CD8-positive, alpha-beta memory T cell (primary cell): Measurements from ENCODE around the gene PAK1IP1. TPM values are rescaled to one million over a fixed set of nuclear protein-coding genes. Genes with fewer than 3 reads are reported as not detected.
"Not testable (repeated sequence)": the region's sequence is repeated elsewhere in the genome, so short reads cannot be mapped to it uniquely, and the experiment has no call there.

Experiments used
- CTCF ChIA-PET: fragments of 350-600 bp; sonication (Branson Sonifier 250); formaldehyde crosslinking; loops from one replicate; lab custom pipeline; 2021; ENCODE audit warnings: antibody characterized with exemption; lab: Charles Lee
- POLR2A ChIA-PET: fragments of 350-600 bp; sonication (Branson Sonifier 250); formaldehyde crosslinking; loops from one replicate; lab custom pipeline; 2021; ENCODE audit warnings: antibody characterized with exemption; lab: Charles Lee
- DNase-seq, 5 donors: peaks; one replicate each; pipeline versions ENCODE4 v3.0.0 to v3.0.0-alpha.2; 2020 to 2022; ENCODE audit warnings: mixed read lengths in 1 of 5
- H3K27ac ChIP-seq: one replicate; pipeline ENCODE4 v1.7.0; 2013; ENCODE audit warnings: low read depth, mild to moderate bottlenecking, low read length, moderate library complexity
- H3K27me3 ChIP-seq: 2 replicates; pipeline ENCODE4 v1.7.0; 2013; ENCODE audit warnings: low read length, mild to moderate bottlenecking; ENCODE audit not compliant: insufficient read depth, poor library complexity, severe bottlenecking
- H3K36me3 ChIP-seq: 2 replicates; pipeline ENCODE4 v1.7.0; 2013; ENCODE audit warnings: mild to moderate bottlenecking, low read length, moderate library complexity; ENCODE audit not compliant: insufficient read depth
- H3K4me1 ChIP-seq: 2 replicates; pipeline ENCODE4 v1.7.0; 2013; ENCODE audit warnings: mild to moderate bottlenecking, low read length, moderate library complexity; ENCODE audit not compliant: insufficient read depth
- H3K4me3 ChIP-seq: 2 replicates; pipeline ENCODE4 v1.7.0; 2013; ENCODE audit warnings: mild to moderate bottlenecking, low read length
- H3K9me3 ChIP-seq: 2 replicates; pipeline ENCODE4 v1.7.0; 2013; ENCODE audit warnings: mild to moderate bottlenecking, low read length
- H3K27ac Mint-ChIP-seq, 8 donors: one replicate each; pipeline ENCODE4 v1.8.0; 2020 to 2021; ENCODE audit warnings: mixed read lengths in 8 of 8, mild to moderate bottlenecking in 6 of 8, inconsistent platforms in 3 of 8, moderate library complexity in 3 of 8
- H3K27me3 Mint-ChIP-seq, 2 donors: one replicate each; pipeline ENCODE4 v1.8.0; 2020 to 2021; ENCODE audit warnings: mixed read lengths in 2 of 2, mild to moderate bottlenecking in 1 of 2, moderate library complexity in 1 of 2
- H3K36me3 Mint-ChIP-seq, 3 donors: one replicate each; pipeline ENCODE4 v1.8.0; 2020 to 2021; ENCODE audit warnings: mixed read lengths in 3 of 3, inconsistent platforms in 1 of 3, mild to moderate bottlenecking in 1 of 3
- H3K4me1 Mint-ChIP-seq, 3 donors: one replicate each; pipeline ENCODE4 v1.8.0; 2020 to 2021; ENCODE audit warnings: mixed read lengths in 3 of 3, inconsistent platforms in 1 of 3, mild to moderate bottlenecking in 1 of 3
- H3K4me3 Mint-ChIP-seq, 7 donors: one replicate each; pipeline ENCODE4 v1.8.0; 2020 to 2021; ENCODE audit warnings: mixed read lengths in 7 of 7, mild to moderate bottlenecking in 6 of 7, moderate library complexity in 4 of 7, inconsistent platforms in 2 of 7
- H3K9me3 Mint-ChIP-seq, 5 donors: one replicate each; pipeline ENCODE4 v1.8.0; 2020 to 2022; ENCODE audit warnings: mixed read lengths in 5 of 5, mild to moderate bottlenecking in 3 of 5, moderate library complexity in 2 of 5, inconsistent platforms in 1 of 5
- polyA plus RNA-seq: library from polyadenylated mRNA; unstranded; fragments of 300-500 nt; fragmentation: Illumina TruSeq; gene quantifications from one replicate; pipeline ENCODE4 v1.2.3, GENCODE V29; 2021
- total RNA-seq, 2 experiments: library from RNA; stranded (reverse); gene quantifications; one replicate each; pipeline ENCODE4 v1.2.3, GENCODE V29; 2021

Gene PAK1IP1
- total and polyA plus RNA-seq, 3 experiments from 2014 or later = 18.8 to 58.0 (median 57.1) TPM

GRCh38 chr6:10713962-10714361, 19.2 kb downstream of the PAK1IP1 start:
- no peak overlapping the region for H3K4me3 Mint-ChIP-seq
- H3K9me3 ChIP-seq = no peaks in the 10 kb centered on the region
- peaks cover under 1% of the 10 kb centered on the region for H3K36me3 ChIP-seq
- no peaks in the 10 kb centered on the region for H3K4me1 ChIP-seq
- peaks cover 0 to 1% (median 0%) of the 10 kb centered on the region in 5 donors for H3K9me3 Mint-ChIP-seq
- H3K36me3 Mint-ChIP-seq = peaks cover 0 to 10% (median 7%) of the 10 kb centered on the region in 3 donors
- no peak overlapping the region for H3K4me3 ChIP-seq
- H3K4me1 Mint-ChIP-seq = peaks cover 2 to 13% (median 5%) of the 10 kb centered on the region in 3 donors
- peak overlapping the region in 1 of 8 donors; percentile 85 for H3K27ac Mint-ChIP-seq
- H3K27me3 ChIP-seq = no peaks in the 10 kb centered on the region
- no peak for DNase-seq
- H3K27me3 Mint-ChIP-seq = no peaks in the 10 kb centered on the region
- POLR2A ChIA-PET = no interaction called here
- CTCF ChIA-PET = no interaction called here
- H3K27ac ChIP-seq = no peak overlapping the region

GRCh38 chr6:10719296-10719963, 24.7 kb downstream of the PAK1IP1 start:
- no peaks in the 10 kb centered on the region for H3K27me3 Mint-ChIP-seq
- POLR2A ChIA-PET = interaction anchor here (1.0 to 3.0 kb wide), 3 partner anchors 25 to 32 kb away, joined by 3 to 26 read pairs (median 5); partner anchors contain the start of genes C6orf52, PAK1IP1 and TMEM14B
- H3K9me3 Mint-ChIP-seq = peaks cover 0 to 3% (median 0%) of the 10 kb centered on the region in 5 donors
- peak in 4 of 5 donors; percentile 34 to 71 (median 60) for DNase-seq
- peaks cover 0 to 4% (median 3%) of the 10 kb centered on the region in 3 donors for H3K36me3 Mint-ChIP-seq
- H3K4me1 Mint-ChIP-seq = peaks cover 37 to 59% (median 49%) of the 10 kb centered on the region in 3 donors
- peak overlapping the region; percentile 79 to 95 (median 90) for H3K27ac Mint-ChIP-seq
- Histone ChIP-seq H3K9me3 (no peaks in the 10 kb centered on the region), H3K36me3 (no peaks in the 10 kb centered on the region), H3K27me3 (no peaks in the 10 kb centered on the region), H3K4me1 (peaks cover 34% of the 10 kb centered on the region), H3K27ac (peak overlapping the region; percentile 34), H3K4me3 (peak overlapping the region; percentile 47)
- CTCF ChIA-PET = interaction anchor here (2.5 to 2.6 kb wide), 2 partner anchors 24 to 27 kb away, joined by 9 to 19 read pairs; partner anchors contain the start of genes C6orf52, PAK1IP1 and TMEM14B
- H3K4me3 Mint-ChIP-seq = peak overlapping the region; percentile 79 to 95 (median 87)

GRCh38 chr6:10719964-10720264, 25.1 kb downstream of the PAK1IP1 start:
- H3K27ac ChIP-seq = peak overlapping the region; percentile 34
- H3K27me3 Mint-ChIP-seq = no peaks in the 10 kb centered on the region
- H3K9me3 Mint-ChIP-seq = peaks cover 0 to 3% (median 0%) of the 10 kb centered on the region in 5 donors
- ChIA-PET POLR2A (interaction anchor here (1.0 to 3.0 kb wide), 3 partner anchors 25 to 32 kb away, joined by 3 to 26 read pairs (median 5); partner anchors contain the start of genes C6orf52, PAK1IP1 and TMEM14B), CTCF (interaction anchor here (2.5 to 2.6 kb wide), 2 partner anchors 25 to 27 kb away, joined by 9 to 19 read pairs; partner anchors contain the start of genes C6orf52, PAK1IP1 and TMEM14B)
- peaks cover 0 to 4% (median 3%) of the 10 kb centered on the region in 3 donors for H3K36me3 Mint-ChIP-seq
- H3K36me3 ChIP-seq = no peaks in the 10 kb centered on the region
- no peaks in the 10 kb centered on the region for H3K9me3 ChIP-seq
- peaks cover 39 to 64% (median 53%) of the 10 kb centered on the region in 3 donors for H3K4me1 Mint-ChIP-seq
- no peaks in the 10 kb centered on the region for H3K27me3 ChIP-seq
- H3K4me1 ChIP-seq = peaks cover 35% of the 10 kb centered on the region
- peak overlapping the region; percentile 79 to 95 (median 90) for H3K4me3 Mint-ChIP-seq
- peak overlapping the region; percentile 79 to 95 (median 90) for H3K27ac Mint-ChIP-seq
- H3K4me3 ChIP-seq = peak overlapping the region; percentile 47
- no peak for DNase-seq

GRCh38 chr6:10720265-10720959, 25.6 kb downstream of the PAK1IP1 start:
- Histone ChIP-seq H3K9me3 (no peaks in the 10 kb centered on the region), H3K4me3 (peak overlapping the region; percentile 47), H3K4me1 (peaks cover 35% of the 10 kb centered on the region), H3K27me3 (no peaks in the 10 kb centered on the region), H3K27ac (peak overlapping the region; percentile 34), H3K36me3 (no peaks in the 10 kb centered on the region)
- CTCF ChIA-PET = interaction anchor here (1.3 to 2.6 kb wide), 3 partner anchors 13 to 26 kb away, joined by 3 to 19 read pairs (median 9); partner anchors contain the start of genes C6orf52, PAK1IP1 and TMEM14B
- POLR2A ChIA-PET = interaction anchor here (1.0 to 3.0 kb wide), 4 partner anchors 26 to 31 kb away, joined by 3 to 26 read pairs (median 6); partner anchors contain the start of genes C6orf52, PAK1IP1 and TMEM14B
- H3K27me3 Mint-ChIP-seq = no peaks in the 10 kb centered on the region
- peak overlapping the region; percentile 88 to 97 (median 95) for H3K27ac Mint-ChIP-seq
- H3K36me3 Mint-ChIP-seq = peaks cover 0 to 6% (median 3%) of the 10 kb centered on the region in 3 donors
- peak; percentile 47 to 77 (median 62) for DNase-seq
- H3K4me3 Mint-ChIP-seq = peak overlapping the region; percentile 85 to 95 (median 93)
- peaks cover 43 to 69% (median 58%) of the 10 kb centered on the region in 3 donors for H3K4me1 Mint-ChIP-seq
- H3K9me3 Mint-ChIP-seq = peaks cover 0 to 3% (median 0%) of the 10 kb centered on the region in 5 donors

GRCh38 chr6:10720960-10721849, 26.4 kb downstream of the PAK1IP1 start:
- Histone ChIP-seq H3K27ac (peak overlapping the region; percentile 34), H3K4me3 (peak overlapping the region; percentile 47), H3K4me1 (peaks cover 35% of the 10 kb centered on the region)
- peak overlapping the region; percentile 78 to 97 (median 92) for H3K27ac Mint-ChIP-seq
- not testable (repeated sequence) for H3K36me3 ChIP-seq, H3K9me3 Mint-ChIP-seq, H3K27me3 ChIP-seq, H3K9me3 ChIP-seq, H3K27me3 Mint-ChIP-seq
- peak overlapping the region; percentile 85 to 97 (median 94) for H3K4me3 Mint-ChIP-seq
- DNase-seq = peak in 2 of 5 donors; percentile 7 to 63
- peaks cover 47 to 77% (median 66%) of the 10 kb centered on the region in 3 donors for H3K4me1 Mint-ChIP-seq
- ChIA-PET CTCF (interaction anchor here (0.8 to 3.1 kb wide), 6 partner anchors 12 to 38 kb away, joined by 3 to 19 read pairs (median 6); partner anchors contain the start of genes C6orf52, PAK1IP1 and TMEM14B), POLR2A (interaction anchor here (0.6 to 3.0 kb wide), 4 partner anchors 22 to 26 kb away, joined by 3 to 26 read pairs (median 12); partner anchors contain the start of genes C6orf52 and PAK1IP1)
- peaks cover 0 to 10% (median 3%) of the 10 kb centered on the region in 3 donors for H3K36me3 Mint-ChIP-seq

- H3K27ac ChIP-seq = peak overlapping the region; percentile 84
- peak overlapping the region; percentile 83 for H3K4me3 ChIP-seq
- Mint-ChIP-seq H3K27ac (peak overlapping the region; percentile 81 to 98 (median 92)), H3K4me1 (peaks cover 53 to 83% (median 74%) of the 10 kb centered on the region in 3 donors), H3K4me3 (peak overlapping the region; percentile 85 to 97 (median 94)), H3K9me3 (peaks cover 0 to 3% (median 0%) of the 10 kb centered on the region in 5 donors), H3K27me3 (no peaks in the 10 kb centered on the region), H3K36me3 (peaks cover 0 to 16% (median 3%) of the 10 kb centered on the region in 3 donors)
- no peak for DNase-seq
- CTCF ChIA-PET = interaction anchor here (0.8 to 3.1 kb wide), 4 partner anchors 11 to 38 kb away, joined by 3 to 11 read pairs (median 3); partner anchors contain the start of genes C6orf52 and PAK1IP1
- H3K4me1 ChIP-seq = peaks cover 35% of the 10 kb centered on the region
- POLR2A ChIA-PET = interaction anchor here (0.6 to 1.6 kb wide), 4 partner anchors 22 to 27 kb away, joined by 3 to 17 read pairs (median 6); partner anchors contain the start of genes C6orf52 and PAK1IP1
- H3K9me3 ChIP-seq = no peaks in the 10 kb centered on the region
- no peaks in the 10 kb centered on the region for H3K36me3 ChIP-seq
- H3K27me3 ChIP-seq = no peaks in the 10 kb centered on the region
These were observed 27.2 kb downstream of the PAK1IP1 start for GRCh38 chr6:10721850-10722569.
